ENCODE measurements around the gene AKAP13. TPM values are rescaled to one million over a fixed set of nuclear protein-coding genes. Genes with fewer than 3 reads are reported as not detected.
"Not testable (repeated sequence)": the region's sequence is repeated elsewhere in the genome, so short reads cannot be mapped to it uniquely, and the experiment has no call there.

Gene AKAP13
- total RNA-seq, 1 experiment from 2014 or later = 49.6 TPM

- no peak overlapping the region for H3K27ac Mint-ChIP-seq (ENCODE audit: unreplicated experiment)
- no peaks in the 10 kb centered on the region for H3K36me3 ChIP-seq (ENCODE audit: control insufficient read depth, insufficient read depth, low read length)
These were observed 150.7 kb downstream of the AKAP13 start for GRCh38 chr15:85531083-85531482.

DNA sequence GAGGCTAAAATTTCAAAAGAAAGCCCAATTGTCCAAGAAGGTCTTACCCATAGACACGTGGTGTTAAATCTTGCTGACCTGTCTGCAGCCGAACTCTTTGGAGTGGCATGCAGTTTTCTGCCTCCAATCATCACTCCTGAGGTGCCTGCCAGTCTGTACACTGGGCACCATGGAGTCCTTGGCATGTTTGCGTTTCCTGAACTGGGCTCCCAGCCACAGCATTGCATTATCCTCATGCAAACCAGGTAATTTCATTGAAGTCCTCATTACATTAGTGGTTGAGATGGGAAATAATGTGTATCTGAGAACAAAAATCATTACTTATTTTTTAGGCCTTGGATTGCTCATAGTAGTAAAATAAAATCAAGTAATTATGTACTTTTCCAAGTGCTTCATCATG, 152.3 kb downstream of the AKAP13 start:
- ChIA-PET CTCF (no interaction called here), POLR2A (no interaction called here)
- DNase-seq = no peak
- peaks cover 7% of the 10 kb centered on the region for H3K4me1 Mint-ChIP-seq (ENCODE audit: low read depth, unreplicated experiment)
- Histone ChIP-seq H3K9me3 (no peaks in the 10 kb centered on the region), H3K4me3 (ENCODE audit: low read depth, low read length) (no peak overlapping the region), H3K36me3 (ENCODE audit: control insufficient read depth, insufficient read depth, low read length) (no peaks in the 10 kb centered on the region), H3K4me1 (no peaks in the 10 kb centered on the region), H3K27me3 (replicated peaks; ENCODE audit: control insufficient read depth, insufficient read depth, low read length) (no peaks in the 10 kb centered on the region)
- TF ChIP-seq, protein P1, sequence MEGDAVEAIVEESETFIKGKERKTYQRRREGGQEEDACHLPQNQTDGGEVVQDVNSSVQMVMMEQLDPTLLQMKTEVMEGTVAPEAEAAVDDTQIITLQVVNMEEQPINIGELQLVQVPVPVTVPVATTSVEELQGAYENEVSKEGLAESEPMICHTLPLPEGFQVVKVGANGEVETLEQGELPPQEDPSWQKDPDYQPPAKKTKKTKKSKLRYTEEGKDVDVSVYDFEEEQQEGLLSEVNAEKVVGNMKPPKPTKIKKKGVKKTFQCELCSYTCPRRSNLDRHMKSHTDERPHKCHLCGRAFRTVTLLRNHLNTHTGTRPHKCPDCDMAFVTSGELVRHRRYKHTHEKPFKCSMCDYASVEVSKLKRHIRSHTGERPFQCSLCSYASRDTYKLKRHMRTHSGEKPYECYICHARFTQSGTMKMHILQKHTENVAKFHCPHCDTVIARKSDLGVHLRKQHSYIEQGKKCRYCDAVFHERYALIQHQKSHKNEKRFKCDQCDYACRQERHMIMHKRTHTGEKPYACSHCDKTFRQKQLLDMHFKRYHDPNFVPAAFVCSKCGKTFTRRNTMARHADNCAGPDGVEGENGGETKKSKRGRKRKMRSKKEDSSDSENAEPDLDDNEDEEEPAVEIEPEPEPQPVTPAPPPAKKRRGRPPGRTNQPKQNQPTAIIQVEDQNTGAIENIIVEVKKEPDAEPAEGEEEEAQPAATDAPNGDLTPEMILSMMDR (IDR thresholded peaks at IDR 0.05; ENCODE audit: insufficient read depth in 1 of 2, low read depth in 1 of 2, low read length in 1 of 2, severe bottlenecking in 1 of 2, unreplicated experiment in 1 of 2) = no peak
- intact Hi-C loops (cut with micrococcal nuclease; ENCODE audit: unreplicated experiment) = no loop called here
- H3K9me3 Mint-ChIP-seq (ENCODE audit: unreplicated experiment) = no peaks in the 10 kb centered on the region
- H3K36me3 Mint-ChIP-seq (ENCODE audit: insufficient read depth, unreplicated experiment) = peaks cover 15% of the 10 kb centered on the region
- no peak overlapping the region for H3K27ac Mint-ChIP-seq (ENCODE audit: unreplicated experiment)
- H3K27me3 Mint-ChIP-seq (ENCODE audit: insufficient read depth, unreplicated experiment) = no peaks in the 10 kb centered on the region
- BruUV-seq (replicated peaks) = no TSS peak
- H3K4me3 Mint-ChIP-seq (ENCODE audit: unreplicated experiment) = no peak overlapping the region

More at GRCh38 chr15:85531083-85531482, 150.7 kb downstream of the AKAP13 start:
- BruUV-seq (replicated peaks) = no TSS peak
- TF ChIP-seq, protein P1 (IDR thresholded peaks at IDR 0.05; ENCODE audit: insufficient read depth in 1 of 2, low read depth in 1 of 2, low read length in 1 of 2, severe bottlenecking in 1 of 2, unreplicated experiment in 1 of 2) = no peak
- no peak overlapping the region for H3K4me3 Mint-ChIP-seq (ENCODE audit: unreplicated experiment)
- ChIA-PET CTCF (no interaction called here), POLR2A (no interaction called here)
- H3K36me3 Mint-ChIP-seq (ENCODE audit: insufficient read depth, unreplicated experiment) = peaks cover 18% of the 10 kb centered on the region
- H3K27me3 Mint-ChIP-seq (ENCODE audit: insufficient read depth, unreplicated experiment) = no peaks in the 10 kb centered on the region
- H3K4me1 Mint-ChIP-seq (ENCODE audit: low read depth, unreplicated experiment) = peaks cover 7% of the 10 kb centered on the region
- no peaks in the 10 kb centered on the region for H3K9me3 Mint-ChIP-seq (ENCODE audit: unreplicated experiment)
- Histone ChIP-seq H3K4me3 (ENCODE audit: low read depth, low read length) (no peak overlapping the region), H3K27me3 (replicated peaks; ENCODE audit: control insufficient read depth, insufficient read depth, low read length) (no peaks in the 10 kb centered on the region), H3K9me3 (no peaks in the 10 kb centered on the region), H3K4me1 (no peaks in the 10 kb centered on the region)
- DNase-seq = no peak
- intact Hi-C loops (cut with micrococcal nuclease; ENCODE audit: unreplicated experiment) = no loop called here

- Mint-ChIP-seq H3K4me1 (ENCODE audit: low read depth, unreplicated experiment) (peaks cover 7% of the 10 kb centered on the region), H3K4me3 (ENCODE audit: unreplicated experiment) (no peak overlapping the region), H3K36me3 (ENCODE audit: insufficient read depth, unreplicated experiment) (peaks cover 19% of the 10 kb centered on the region), H3K9me3 (ENCODE audit: unreplicated experiment) (no peaks in the 10 kb centered on the region), H3K27me3 (ENCODE audit: insufficient read depth, unreplicated experiment) (no peaks in the 10 kb centered on the region), H3K27ac (ENCODE audit: unreplicated experiment) (no peak overlapping the region)
- ChIA-PET POLR2A (no interaction called here), CTCF (no interaction called here)
- H3K4me3 ChIP-seq (ENCODE audit: low read depth, low read length) = no peak overlapping the region
- no peaks in the 10 kb centered on the region for H3K27me3 ChIP-seq (replicated peaks; ENCODE audit: control insufficient read depth, insufficient read depth, low read length)
- no peaks in the 10 kb centered on the region for H3K36me3 ChIP-seq (ENCODE audit: control insufficient read depth, insufficient read depth, low read length)
- intact Hi-C loops (cut with micrococcal nuclease; ENCODE audit: unreplicated experiment) = no loop called here
- TF ChIP-seq, protein P1 (IDR thresholded peaks at IDR 0.05; ENCODE audit: insufficient read depth in 1 of 2, low read depth in 1 of 2, low read length in 1 of 2, severe bottlenecking in 1 of 2, unreplicated experiment in 1 of 2) = no peak
- no TSS peak for BruUV-seq (replicated peaks)
- no peaks in the 10 kb centered on the region for H3K4me1 ChIP-seq
- no peak for DNase-seq
- H3K9me3 ChIP-seq = no peaks in the 10 kb centered on the region
These were observed 153.6 kb downstream of the AKAP13 start for GRCh38 chr15:85534031-85534430.

DNA sequence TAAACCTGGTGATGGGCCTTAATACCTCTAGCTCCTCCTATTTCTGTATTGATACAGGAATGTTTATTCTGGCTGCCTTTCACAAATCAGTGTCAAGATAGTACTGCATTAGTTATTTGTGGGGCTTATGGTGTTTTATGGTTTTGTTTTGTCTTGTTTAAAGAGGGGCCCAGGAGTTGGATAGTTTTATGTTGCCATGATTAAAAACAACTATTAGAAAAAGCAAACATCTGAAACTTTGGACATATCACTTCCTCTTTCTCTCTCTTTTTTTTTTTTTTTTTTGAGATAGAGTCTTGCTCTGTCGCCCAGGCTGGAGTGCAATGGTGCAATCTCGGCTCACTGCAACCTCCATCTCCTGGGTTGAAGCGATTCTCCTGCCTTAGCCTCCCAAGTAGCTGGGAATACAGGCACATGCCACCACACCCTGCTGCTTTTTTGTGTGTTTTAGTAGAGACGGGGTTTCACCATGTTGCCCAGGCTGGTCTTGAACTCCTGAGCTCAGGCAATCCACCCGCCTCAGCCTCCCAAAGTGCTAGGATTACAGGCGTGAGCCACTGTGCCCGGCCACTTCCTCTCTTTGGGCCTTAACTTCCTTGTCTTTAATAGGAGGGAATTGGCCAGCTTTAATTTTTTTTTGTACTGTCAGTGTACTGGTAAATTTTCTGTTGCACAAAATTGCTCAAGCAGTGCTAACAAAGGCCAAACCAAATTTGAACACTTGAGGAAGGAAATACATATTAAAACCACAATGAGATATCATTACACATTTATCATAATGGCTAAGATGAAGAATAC, 155.3 kb downstream of the AKAP13 start:
- DNase-seq; H3K4me1 ChIP-seq; POLR2A ChIA-PET; H3K27me3 Mint-ChIP-seq (ENCODE audit: insufficient read depth, unreplicated experiment); H3K27me3 ChIP-seq (replicated peaks; ENCODE audit: control insufficient read depth, insufficient read depth, low read length); intact Hi-C loops (cut with micrococcal nuclease; ENCODE audit: unreplicated experiment); CTCF ChIA-PET; H3K36me3 ChIP-seq (ENCODE audit: control insufficient read depth, insufficient read depth, low read length); BruUV-seq (replicated peaks); H3K4me1 Mint-ChIP-seq (ENCODE audit: low read depth, unreplicated experiment); H3K4me3 Mint-ChIP-seq (ENCODE audit: unreplicated experiment); H3K4me3 ChIP-seq (ENCODE audit: low read depth, low read length); H3K9me3 Mint-ChIP-seq (ENCODE audit: unreplicated experiment); H3K9me3 ChIP-seq; H3K27ac Mint-ChIP-seq (ENCODE audit: unreplicated experiment): not testable (repeated sequence)
- H3K36me3 Mint-ChIP-seq (ENCODE audit: insufficient read depth, unreplicated experiment) = peaks cover 19% of the 10 kb centered on the region
